GM21528 (cell line): ENCODE results near the gene KLHDC9.
A peak's percentile ranks its signal among the peaks of the same experiment; 100 is the strongest.
"Not testable (repeated sequence)": the region's sequence is repeated elsewhere in the genome, so short reads cannot be mapped to it uniquely, and the experiment has no call there.

Experiments
- ATAC-seq: cut with Tn5 transposase; IDR thresholded peaks from one replicate; pipeline ENCODE4 v1.9.1; 2021; ENCODE audit warnings: mild to moderate bottlenecking, moderate library complexity; ENCODE audit not compliant: unreplicated experiment, low FRiP score

KLHDC9 gene

GRCh38 chr1:161098210-161099068 is at the start of gene KLHDC9:
TSS of gene KLHDC9 (plus strand) at chr1:161098361. CDS start at chr1:161098536, 175 bp downstream.
- ATAC-seq = peak; percentile 64

- ATAC-seq = no peak
Measured at GRCh38 chr1:161048949-161049722, 49.0 kb upstream of the KLHDC9 start.

- ATAC-seq = no peak
Measured at GRCh38 chr1:161051219-161051618, 46.9 kb upstream of the KLHDC9 start.

- no peak for ATAC-seq
Measured at GRCh38 chr1:161052899-161053298, 45.3 kb upstream of the KLHDC9 start.

GRCh38 chr1:161054232-161054631 is 43.9 kb upstream of the KLHDC9 start:
- ATAC-seq = no peak

- ATAC-seq = no peak
Measured at GRCh38 chr1:161054805-161055204, 43.4 kb upstream of the KLHDC9 start.

GRCh38 chr1:161059293-161059692 is 38.9 kb upstream of the KLHDC9 start:
- ATAC-seq = no peak

GRCh38 chr1:161061419-161061818 is 36.7 kb upstream of the KLHDC9 start:
- no peak for ATAC-seq

- ATAC-seq = not testable (repeated sequence)
Measured at GRCh38 chr1:161063936-161064335, 34.2 kb upstream of the KLHDC9 start.

- ATAC-seq = not testable (repeated sequence)
Measured at GRCh38 chr1:161065681-161066080, 32.5 kb upstream of the KLHDC9 start.

- ATAC-seq = no peak
Measured at GRCh38 chr1:161066694-161067093, 31.5 kb upstream of the KLHDC9 start.

GRCh38 chr1:161068306-161069234 is 29.6 kb upstream of the KLHDC9 start:
- peak; percentile 56 for ATAC-seq

GRCh38 chr1:161069241-161069640 is 28.9 kb upstream of the KLHDC9 start:
- ATAC-seq = peak; percentile 5

GRCh38 chr1:161069731-161070270 is 28.4 kb upstream of the KLHDC9 start, which contains the start of gene ARHGAP30:
TSS of gene ARHGAP30 (minus strand) at chr1:161069891. CDS start at chr1:161069624, 267 bp downstream.
- peak; percentile 78 for ATAC-seq

- ATAC-seq = no peak
Measured at GRCh38 chr1:161070761-161071160, 27.4 kb upstream of the KLHDC9 start.

- no peak for ATAC-seq
Measured at GRCh38 chr1:161071886-161072371, 26.2 kb upstream of the KLHDC9 start.

GRCh38 chr1:161072751-161073449 is 25.3 kb upstream of the KLHDC9 start:
- no peak for ATAC-seq

GRCh38 chr1:161073474-161074121 is 24.6 kb upstream of the KLHDC9 start:
- no peak for ATAC-seq
